ENCODE data around the gene VPS26B. TPM values are rescaled to one million over a fixed set of nuclear protein-coding genes. Genes with fewer than 3 reads are reported as not detected.

The VPS26B gene
- polyA plus RNA-seq, 1 experiment: 48.8 TPM

- POLR2A ChIA-PET: no interaction called here
These were observed 5.9 kb downstream of the VPS26B start for GRCh38 chr11:134230339-134230738.

DNA sequence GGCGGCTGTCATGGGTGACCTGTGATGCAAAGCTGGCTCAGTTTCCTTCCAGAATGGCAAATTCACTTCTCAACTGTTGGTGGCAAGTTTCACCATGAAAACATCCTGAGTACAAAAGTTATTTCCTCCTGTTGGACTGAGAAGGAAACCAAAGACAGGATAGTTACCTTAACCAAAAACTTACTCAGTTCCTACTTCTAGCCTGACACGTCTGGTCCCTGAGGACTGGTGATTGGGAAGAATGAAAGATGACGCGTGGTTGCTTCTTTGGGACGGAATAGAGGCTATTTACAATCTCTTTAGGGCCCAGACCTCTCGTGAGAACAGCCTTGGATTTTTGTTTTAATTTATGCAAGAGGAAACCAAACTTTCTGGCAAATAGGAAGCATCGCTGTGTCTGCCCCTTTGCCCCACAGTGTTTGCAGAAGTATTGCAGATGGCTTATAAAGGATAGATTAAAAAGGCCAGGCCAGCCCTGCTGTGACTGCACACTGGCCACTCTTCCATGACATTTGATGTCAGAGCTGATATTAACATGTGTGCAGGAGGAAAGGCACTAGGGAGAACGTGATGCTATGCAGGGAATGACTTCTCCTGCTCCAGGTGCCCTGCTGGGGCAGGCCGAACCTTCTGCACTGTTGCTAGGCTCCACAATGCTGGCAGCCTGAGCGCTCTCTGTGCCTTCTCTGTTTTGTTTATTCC is 7.6 kb downstream of the VPS26B start:
- CTCF ChIA-PET: no interaction called here
- no peak for DNase-seq (ENCODE audit: low read depth)
- TF ChIP-seq CTCF (IDR thresholded peaks at IDR 0.05; ENCODE audit: insufficient read depth, low read depth, low read length): no peak
- POLR2A ChIA-PET: no interaction called here
- Histone ChIP-seq H3K36me3 (ENCODE audit: control insufficient read depth, insufficient read depth, low read length) (peaks cover 3% of the 10 kb centered on the region), H3K4me3 (ENCODE audit: low read depth, low read length) (no peak overlapping the region), H3K27me3 (ENCODE audit: control insufficient read depth, insufficient read depth, low read length) (no peaks in the 10 kb centered on the region)

More at GRCh38 chr11:134230339-134230738, 5.9 kb downstream of the VPS26B start:
- CTCF ChIA-PET: interaction anchor here (1.2 to 1.9 kb wide), 2 partner anchors 22 to 24 kb away, joined by 4 read pairs; no protein-coding TSS in a partner anchor
- H3K27me3 ChIP-seq (ENCODE audit: control insufficient read depth, insufficient read depth, low read length): no peaks in the 10 kb centered on the region
- no peak overlapping the region for H3K4me3 ChIP-seq (ENCODE audit: low read depth, low read length)
- DNase-seq (ENCODE audit: low read depth): no peak
- no peak for TF ChIP-seq CTCF (IDR thresholded peaks at IDR 0.05; ENCODE audit: insufficient read depth, low read depth, low read length)
- peaks cover 3% of the 10 kb centered on the region for H3K36me3 ChIP-seq (ENCODE audit: control insufficient read depth, insufficient read depth, low read length)

DNA sequence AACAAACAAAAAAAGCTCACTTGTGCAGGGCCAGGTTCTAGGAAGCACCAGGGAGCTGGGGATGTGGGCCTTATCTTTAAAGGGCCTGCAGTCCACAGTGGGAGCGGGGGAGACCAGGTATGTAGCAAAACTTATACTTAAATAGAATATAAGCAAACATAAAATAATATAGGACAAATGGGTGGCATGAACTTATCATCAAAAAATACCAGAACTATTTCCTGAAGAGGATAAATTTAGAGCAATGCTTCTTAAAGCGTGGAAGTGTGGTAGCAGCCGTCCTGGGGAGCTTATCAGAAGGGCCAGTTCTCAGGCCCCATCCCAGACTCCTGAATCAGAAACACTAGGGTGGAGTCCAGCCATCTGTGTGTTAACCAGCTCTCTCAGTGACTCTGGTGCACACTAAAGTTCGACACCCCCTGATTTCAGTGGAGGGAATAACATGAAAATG is 9.3 kb downstream of the VPS26B start:
- TF ChIP-seq CTCF (IDR thresholded peaks at IDR 0.05; ENCODE audit: insufficient read depth, low read depth, low read length): no peak
- Histone ChIP-seq H3K36me3 (ENCODE audit: control insufficient read depth, insufficient read depth, low read length) (peaks cover 3% of the 10 kb centered on the region), H3K4me3 (ENCODE audit: low read depth, low read length) (no peak overlapping the region), H3K27me3 (ENCODE audit: control insufficient read depth, insufficient read depth, low read length) (no peaks in the 10 kb centered on the region)
- no peak for DNase-seq (ENCODE audit: low read depth)
- CTCF ChIA-PET: interaction anchor here (1.0 to 2.0 kb wide), 2 partner anchors 10 to 32 kb away, joined by 3 to 11 read pairs; no protein-coding TSS in a partner anchor
- POLR2A ChIA-PET: no interaction called here

DNA sequence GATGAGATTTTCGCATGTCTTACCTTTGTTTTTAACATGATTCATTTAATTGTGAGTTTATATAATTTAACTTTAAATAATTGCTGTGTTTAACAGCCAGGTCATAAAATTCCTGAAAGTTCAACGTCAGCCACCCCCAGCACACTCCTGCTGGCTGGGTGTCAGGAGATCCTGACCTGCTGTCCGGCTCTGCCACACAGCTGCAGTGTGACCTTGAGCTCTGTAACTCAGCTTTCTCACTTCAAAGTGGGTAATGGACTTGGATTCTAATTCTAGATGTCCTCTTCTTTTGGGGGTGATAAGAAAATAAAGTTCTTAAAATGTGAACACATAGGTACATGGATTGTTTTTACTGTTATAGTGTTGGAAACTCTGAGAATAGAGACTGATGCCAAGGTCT is 10.9 kb downstream of the VPS26B start:
- no peaks in the 10 kb centered on the region for H3K27me3 ChIP-seq (ENCODE audit: control insufficient read depth, insufficient read depth, low read length)
- CTCF ChIA-PET: interaction anchor here (0.9 to 1.0 kb wide), 2 partner anchors 9 kb away, joined by 3 read pairs; no protein-coding TSS in a partner anchor
- no peak for DNase-seq (ENCODE audit: low read depth)
- H3K36me3 ChIP-seq (ENCODE audit: control insufficient read depth, insufficient read depth, low read length): peaks cover 6% of the 10 kb centered on the region
- POLR2A ChIA-PET: no interaction called here
- no peak for TF ChIP-seq CTCF (IDR thresholded peaks at IDR 0.05; ENCODE audit: insufficient read depth, low read depth, low read length)
- H3K4me3 ChIP-seq (ENCODE audit: low read depth, low read length): no peak overlapping the region

- ChIA-PET POLR2A (no interaction called here), CTCF (no interaction called here)
- no peak for DNase-seq (ENCODE audit: low read depth)
- peaks cover 12% of the 10 kb centered on the region for H3K36me3 ChIP-seq (ENCODE audit: control insufficient read depth, insufficient read depth, low read length)
- no peak for TF ChIP-seq CTCF (IDR thresholded peaks at IDR 0.05; ENCODE audit: insufficient read depth, low read depth, low read length)
- no peak overlapping the region for H3K4me3 ChIP-seq (ENCODE audit: low read depth, low read length)
- H3K27me3 ChIP-seq (ENCODE audit: control insufficient read depth, insufficient read depth, low read length): no peaks in the 10 kb centered on the region
These were observed 12.5 kb downstream of the VPS26B start for GRCh38 chr11:134236834-134237556.

All from BJ (cell line).